Measurements from ENCODE around the gene OR51B4. TPM values are rescaled to one million over a fixed set of nuclear protein-coding genes. Genes with fewer than 3 reads are reported as not detected.

Gene OR51B4
- total and polyA plus RNA-seq, 9 of the 15 experiments (the other 6 are each of a cell fraction or from before 2014, with no cell fraction given): 17.1 to 64.6 (median 39.9) TPM

GRCh38 chr11:5267033-5267563, 34.6 kb downstream of the OR51B4 start (continued):
- TF ChIP-seq CHD7 (IDR thresholded peaks at IDR 0.05; ENCODE audit: low read depth, low read length): no peak
- peak; percentile 88 to 91 for TF ChIP-seq KDM1A (IDR thresholded peaks at IDR 0.05)
- TF ChIP-seq ATF3 (IDR thresholded peaks at IDR 0.05): no peak
- TF ChIP-seq ATF3 (CRISPR knock-in tag; conservative IDR thresholded peaks at IDR 0.05): no peak
- TF ChIP-seq CBFA2T2 (conservative IDR thresholded peaks at IDR 0.05): peak; percentile 40
- TF ChIP-seq THRAP3 (IDR thresholded peaks at IDR 0.05; ENCODE audit: borderline replicate concordance): peak; percentile 67; the same call in 1 of the 2 replicates
- TF ChIP-seq CHCHD3 (CRISPR knock-in tag; IDR thresholded peaks at IDR 0.05): no peak
- no peak for TF ChIP-seq BDP1 (IDR thresholded peaks at IDR 0.05; ENCODE audit: insufficient read depth, insufficient read length)
- TF ChIP-seq SUPT5H (IDR thresholded peaks at IDR 0.05): peak; percentile 68
- peak in 1 of 2 experiments; percentile 90; a peak in 2 of 4 replicates for TF ChIP-seq RCOR1 (IDR thresholded peaks at IDR 0.05; ENCODE audit: borderline replicate concordance in 1 of 2, low read depth in 2 of 2, low read length in 2 of 2)
- no peak for TF ChIP-seq ILK (tag; IDR thresholded peaks at IDR 0.05; ENCODE audit: borderline replicate concordance, low read depth)
- no peak for TF ChIP-seq RHOXF2B (CRISPR knock-in tag; conservative IDR thresholded peaks at IDR 0.05)
- no peak for TF ChIP-seq TCFL5 (CRISPR knock-in tag; conservative IDR thresholded peaks at IDR 0.05)
- TF ChIP-seq C11orf30 (IDR thresholded peaks at IDR 0.05; ENCODE audit: low read depth): peak; percentile 34; the same call in 1 of the 2 replicates
- TF ChIP-seq NCOA1 (IDR thresholded peaks at IDR 0.05; ENCODE audit: low read depth): no peak
- peak; percentile 79 for TF ChIP-seq CBFA2T3 (IDR thresholded peaks at IDR 0.05)
- TF ChIP-seq NUFIP1 (IDR thresholded peaks at IDR 0.05; ENCODE audit: partially characterized antibody): no peak
- TF ChIP-seq PURB (CRISPR knock-in tag; IDR thresholded peaks at IDR 0.05; ENCODE audit: low read depth): no peak
- 0 out of 2 replicates have a peak, but pooled peaks have one; percentile 1 for TF ChIP-seq ZFP30 (CRISPR knock-in tag; IDR thresholded peaks at IDR 0.05; ENCODE audit: borderline replicate concordance)
